ENCODE results near the gene DYNC1H1. TPM values are rescaled to one million over a fixed set of nuclear protein-coding genes. Genes with fewer than 3 reads are reported as not detected.

The DYNC1H1 gene
- total RNA-seq, 1 experiment from 2014 or later = 833 TPM

- no peak for TF ChIP-seq EZH2 (IDR thresholded peaks at IDR 0.05; ENCODE audit: borderline replicate concordance, low read depth, low read length, poor library complexity, severe bottlenecking)
- Histone ChIP-seq H3K27me3 (replicated peaks; ENCODE audit: insufficient read depth, low read depth, low read length, poor library complexity) (no peaks in the 10 kb centered on the region), H3K4me3 (ENCODE audit: low read depth, low read length, poor library complexity, severe bottlenecking) (no peak overlapping the region), H3K9me3 (ENCODE audit: low read depth, low read length, poor library complexity, severe bottlenecking) (no peaks in the 10 kb centered on the region), H3K27ac (ENCODE audit: low read depth, low read length, poor library complexity, severe bottlenecking) (no peak overlapping the region), H3K4me1 (ENCODE audit: insufficient read depth, low read length, poor library complexity, severe bottlenecking) (peaks cover 11% of the 10 kb centered on the region), H3K36me3 (ENCODE audit: insufficient read depth, low read length, poor library complexity, severe bottlenecking) (peaks cover 75% of the 10 kb centered on the region)
- DNase-seq (ENCODE audit: low spot score) = no peak
- intact Hi-C loops (cut with micrococcal nuclease; ENCODE audit: unreplicated experiment) = no loop called here
- CTCF ChIA-PET = no interaction called here
- POLR2A ChIA-PET (ENCODE audit: low non-redundant PET) = no interaction called here
- no TSS peak for BruUV-seq (replicated peaks)
Measured at GRCh38 chr14:101977311-101978071, 13.1 kb downstream of the DYNC1H1 start.

- Histone ChIP-seq H3K27me3 (replicated peaks; ENCODE audit: insufficient read depth, low read depth, low read length, poor library complexity) (no peaks in the 10 kb centered on the region), H3K9me3 (ENCODE audit: low read depth, low read length, poor library complexity, severe bottlenecking) (no peaks in the 10 kb centered on the region), H3K4me1 (ENCODE audit: insufficient read depth, low read length, poor library complexity, severe bottlenecking) (no peaks in the 10 kb centered on the region), H3K27ac (ENCODE audit: low read depth, low read length, poor library complexity, severe bottlenecking) (peak overlapping the region; percentile 20), H3K4me3 (ENCODE audit: low read depth, low read length, poor library complexity, severe bottlenecking) (no peak overlapping the region), H3K36me3 (ENCODE audit: insufficient read depth, low read length, poor library complexity, severe bottlenecking) (peaks cover 91% of the 10 kb centered on the region)
- TF ChIP-seq EZH2 (IDR thresholded peaks at IDR 0.05; ENCODE audit: borderline replicate concordance, low read depth, low read length, poor library complexity, severe bottlenecking) = no peak
- no peak for TF ChIP-seq CTCF (conservative IDR thresholded peaks at IDR 0.05; ENCODE audit: low read depth, low read length)
- BruUV-seq (replicated peaks) = TSS peak; percentile 27
- intact Hi-C loops (cut with micrococcal nuclease; ENCODE audit: unreplicated experiment) = loop anchor here (5.0 kb wide), 1 partner anchor 38 kb away; no protein-coding TSS in a partner anchor
- CTCF ChIA-PET = no interaction called here
- POLR2A ChIA-PET (ENCODE audit: low non-redundant PET) = no interaction called here
- no peak for DNase-seq (ENCODE audit: low spot score)
Measured at GRCh38 chr14:101979666-101980065, 15.3 kb downstream of the DYNC1H1 start.

GRCh38 chr14:101980251-101980650 is 15.9 kb downstream of the DYNC1H1 start:
- Histone ChIP-seq H3K9me3 (ENCODE audit: low read depth, low read length, poor library complexity, severe bottlenecking) (no peaks in the 10 kb centered on the region), H3K4me3 (ENCODE audit: low read depth, low read length, poor library complexity, severe bottlenecking) (no peak overlapping the region), H3K4me1 (ENCODE audit: insufficient read depth, low read length, poor library complexity, severe bottlenecking) (no peaks in the 10 kb centered on the region), H3K36me3 (ENCODE audit: insufficient read depth, low read length, poor library complexity, severe bottlenecking) (peaks cover 90% of the 10 kb centered on the region), H3K27me3 (replicated peaks; ENCODE audit: insufficient read depth, low read depth, low read length, poor library complexity) (no peaks in the 10 kb centered on the region), H3K27ac (ENCODE audit: low read depth, low read length, poor library complexity, severe bottlenecking) (no peak overlapping the region)
- intact Hi-C loops (cut with micrococcal nuclease; ENCODE audit: unreplicated experiment) = loop anchor here (5.0 kb wide), 1 partner anchor 37 kb away; no protein-coding TSS in a partner anchor
- POLR2A ChIA-PET (ENCODE audit: low non-redundant PET) = no interaction called here
- CTCF ChIA-PET = no interaction called here
- no peak for DNase-seq (ENCODE audit: low spot score)
- no TSS peak for BruUV-seq (replicated peaks)
- TF ChIP-seq EZH2 (IDR thresholded peaks at IDR 0.05; ENCODE audit: borderline replicate concordance, low read depth, low read length, poor library complexity, severe bottlenecking) (no peak), CTCF (conservative IDR thresholded peaks at IDR 0.05; ENCODE audit: low read depth, low read length) (no peak)
